Activated naive CD4-positive, alpha-beta T cell (primary cell): ENCODE data around the gene IGF2.
A peak's percentile ranks its signal among the peaks of the same experiment; 100 is the strongest.

Experiments used
- DNase-seq, 4 experiments: peaks; one replicate each; lab custom pipeline; 2025; lab: John Stamatoyannopoulos, UW

IGF2 gene

DNA sequence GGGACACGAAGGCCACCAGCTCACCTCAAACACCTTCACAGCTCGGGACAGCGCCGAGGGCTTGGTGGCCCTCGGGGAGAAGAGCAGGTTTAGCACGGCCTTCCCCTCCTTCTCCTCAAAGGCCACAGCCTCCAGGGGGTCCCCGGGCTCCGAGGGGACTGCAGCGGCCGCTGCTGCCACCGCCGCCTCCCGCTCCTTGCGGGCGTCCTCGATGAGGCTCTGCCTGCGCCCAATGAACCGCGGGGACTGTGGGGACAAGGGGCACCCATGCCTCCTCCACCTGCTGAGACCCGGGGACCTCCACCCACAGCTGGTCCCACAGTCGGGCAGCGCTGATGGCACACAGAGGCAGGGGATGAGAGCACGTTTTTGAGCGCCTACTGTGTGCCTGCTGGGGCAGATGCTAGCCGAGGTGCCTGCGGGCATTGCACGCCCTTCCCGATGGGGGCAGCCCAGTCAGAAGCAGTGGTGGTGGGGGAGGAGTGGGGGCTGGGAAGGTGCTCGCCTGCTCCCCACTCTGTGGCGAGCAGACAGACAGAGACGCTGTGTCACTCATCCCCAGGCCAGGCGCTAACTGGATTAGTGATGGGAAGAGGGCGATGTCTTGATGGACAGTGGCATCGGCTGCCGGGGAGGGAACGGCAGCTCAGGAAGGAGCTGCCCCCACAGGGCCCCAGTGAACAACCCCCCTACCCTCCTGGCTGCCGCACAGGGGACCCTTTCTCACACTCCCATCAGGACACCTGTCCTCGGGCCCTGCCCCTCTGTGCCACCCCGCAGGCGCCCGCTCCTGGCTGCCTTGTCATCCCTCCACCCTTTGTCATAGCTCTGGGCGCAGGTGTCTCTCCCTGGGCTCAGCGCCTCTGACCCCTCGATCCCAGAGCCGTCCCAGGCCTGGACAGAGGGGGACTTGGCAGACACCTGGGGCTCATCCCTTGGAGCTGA is 30.7 kb upstream of the IGF2 start:
- no peak for DNase-seq

DNA sequence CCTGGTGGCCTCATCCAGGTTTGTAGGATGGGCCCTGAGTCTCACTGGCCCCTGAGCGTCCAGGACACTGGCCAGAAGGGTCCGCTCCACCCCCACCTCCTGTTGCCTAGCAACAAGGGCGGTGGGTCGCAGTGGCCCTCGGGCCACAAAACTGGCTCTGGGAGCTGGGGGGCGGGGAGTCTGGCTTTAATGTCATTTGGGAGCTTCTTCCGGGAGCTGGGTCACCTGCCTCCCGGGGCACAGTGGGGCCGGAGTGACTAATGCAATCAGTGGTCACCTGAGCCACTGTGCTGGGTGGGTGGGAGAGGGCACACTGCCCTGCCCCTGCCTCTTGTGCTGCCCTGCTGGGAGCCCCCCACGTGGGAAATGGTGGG is 29.8 kb upstream of the IGF2 start:
- no peak for DNase-seq

DNA sequence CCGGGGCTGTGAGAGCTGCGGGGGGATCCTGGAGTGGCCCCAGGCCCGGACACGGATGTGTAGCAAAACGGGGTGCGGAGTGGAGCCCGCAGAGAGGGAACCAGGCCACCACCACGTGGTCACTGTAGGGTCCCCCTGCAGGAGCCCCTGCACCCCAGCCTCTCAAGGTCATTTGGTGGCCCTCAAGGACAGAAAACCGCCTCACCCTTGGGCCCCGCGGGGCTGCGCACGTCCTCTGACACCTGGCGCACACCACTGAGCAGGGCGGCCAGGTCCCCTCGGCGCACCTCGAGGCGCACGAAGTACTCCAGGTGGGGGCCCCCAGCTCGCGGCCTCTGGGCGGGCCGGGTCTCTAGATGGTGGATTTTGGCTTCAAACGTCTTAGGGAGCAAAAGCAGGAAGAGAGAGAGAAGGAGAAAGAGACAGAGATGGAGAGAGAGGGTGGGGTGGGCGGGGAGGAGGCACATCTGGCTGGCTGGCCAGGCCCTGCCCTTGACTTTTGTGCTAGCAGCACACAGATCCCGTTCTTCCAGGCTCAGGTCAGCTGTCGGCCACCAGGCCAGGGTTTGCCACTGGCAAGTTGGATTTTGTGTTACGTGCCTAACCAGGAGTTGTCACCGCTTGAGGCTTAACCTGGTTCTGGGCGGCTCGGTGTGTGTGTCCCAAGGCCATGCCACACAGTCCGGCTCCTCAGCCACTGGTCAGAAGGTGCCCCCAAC is 29.3 kb upstream of the IGF2 start:
- no peak for DNase-seq

DNA sequence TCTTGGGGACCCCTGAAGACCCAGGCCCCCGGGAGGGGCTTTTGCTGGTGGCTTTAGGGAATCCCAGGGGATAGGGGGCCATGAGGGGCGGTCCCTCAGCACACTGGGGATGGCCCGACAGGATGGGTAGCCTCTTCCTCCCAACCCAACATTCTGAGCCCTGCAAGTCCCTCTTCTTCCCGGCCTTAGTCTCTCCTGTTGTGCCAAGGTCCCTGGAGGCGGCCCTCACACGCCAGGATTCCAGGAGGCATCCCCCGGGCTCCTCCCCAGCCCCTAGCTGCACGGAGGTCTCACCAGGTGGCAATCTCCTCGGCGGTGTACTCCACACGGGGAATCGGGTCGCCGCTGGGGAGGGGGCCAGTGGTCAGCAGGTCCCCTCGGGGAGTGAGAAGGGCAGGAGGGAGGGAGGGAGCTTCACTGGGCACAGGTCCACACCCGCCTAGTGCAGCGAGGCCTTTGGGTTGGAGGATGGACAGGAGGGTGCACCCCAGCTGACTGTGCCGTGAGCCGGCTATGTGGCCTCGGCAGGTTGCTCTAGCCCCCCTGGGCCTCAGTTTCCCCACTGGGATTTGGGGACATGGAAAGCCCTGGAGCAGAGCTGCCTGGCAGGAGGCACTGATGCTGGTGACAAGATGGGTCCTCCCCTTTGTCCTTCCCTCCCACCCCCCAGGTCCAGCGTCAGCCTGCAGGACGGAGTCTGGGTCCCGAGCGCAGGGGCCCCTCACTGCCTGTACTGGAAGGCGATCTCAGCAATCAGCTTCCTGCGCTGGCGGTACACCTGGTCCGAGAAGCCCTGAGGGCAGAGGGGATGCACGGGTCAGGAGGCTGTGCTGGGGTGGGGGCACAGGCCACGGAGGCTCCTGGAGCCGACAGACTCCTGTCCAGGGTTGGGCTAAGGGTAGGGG is 28.2 kb upstream of the IGF2 start:
- DNase-seq: no peak

DNA sequence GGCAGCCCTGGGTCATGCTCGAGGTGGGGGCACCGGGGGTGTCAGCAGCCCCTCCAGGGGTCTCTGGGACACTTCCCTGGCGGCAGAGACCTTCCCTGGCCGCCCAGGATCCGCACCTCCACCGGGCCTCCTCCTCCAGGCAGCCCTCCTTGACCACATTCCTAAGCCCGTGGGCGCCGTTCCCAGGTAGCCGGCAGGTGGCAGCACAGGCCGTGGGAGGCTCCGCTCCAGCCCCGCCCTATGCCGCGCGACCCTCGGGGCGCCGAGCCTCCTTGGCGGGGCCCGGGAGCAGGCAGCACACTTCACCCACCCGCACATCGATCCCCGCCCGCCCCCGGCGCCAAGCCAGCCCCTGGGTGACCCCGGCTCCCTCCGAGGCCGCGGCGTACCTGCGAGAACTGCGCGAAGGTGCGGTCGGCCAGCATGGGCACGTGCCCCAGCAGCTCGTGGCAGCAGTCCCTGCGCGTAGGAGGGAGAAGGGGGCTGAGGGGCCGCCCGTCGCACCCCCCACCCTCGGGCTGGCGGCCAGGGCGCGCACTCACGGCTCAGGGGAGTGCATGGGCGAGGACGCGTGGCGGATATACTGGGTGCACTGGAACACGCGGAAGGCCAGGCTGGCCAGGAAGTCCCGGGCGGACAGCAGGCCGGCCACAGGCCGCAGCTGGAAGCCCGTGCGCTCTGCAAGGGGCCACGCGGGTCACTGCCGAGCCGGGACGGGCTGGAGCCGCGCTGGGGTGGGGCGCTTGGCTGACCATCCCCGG is 27.1 kb upstream of the IGF2 start:
- DNase-seq: peak in 1 of 4 experiments; percentile 37

DNA sequence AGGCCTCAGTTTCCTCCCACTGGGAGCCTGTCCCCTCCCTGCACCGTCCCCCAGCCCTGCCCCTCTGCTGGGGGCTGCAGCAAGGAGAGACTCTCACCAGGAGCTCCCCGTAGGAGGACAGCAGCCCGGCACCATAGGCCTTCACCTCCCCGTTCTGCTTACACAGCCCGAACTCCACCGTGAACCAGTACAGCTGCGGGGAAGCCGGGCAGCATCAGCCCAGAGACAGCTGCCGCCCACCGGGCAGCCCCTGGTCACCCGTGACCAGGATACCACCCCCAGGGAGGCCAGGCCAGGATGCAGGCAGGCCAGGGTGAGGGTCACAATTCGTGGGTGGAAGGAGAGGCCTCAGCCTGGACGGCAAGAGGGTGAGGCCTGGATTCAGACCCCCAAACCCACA is 26.4 kb upstream of the IGF2 start:
- DNase-seq: no peak

DNA sequence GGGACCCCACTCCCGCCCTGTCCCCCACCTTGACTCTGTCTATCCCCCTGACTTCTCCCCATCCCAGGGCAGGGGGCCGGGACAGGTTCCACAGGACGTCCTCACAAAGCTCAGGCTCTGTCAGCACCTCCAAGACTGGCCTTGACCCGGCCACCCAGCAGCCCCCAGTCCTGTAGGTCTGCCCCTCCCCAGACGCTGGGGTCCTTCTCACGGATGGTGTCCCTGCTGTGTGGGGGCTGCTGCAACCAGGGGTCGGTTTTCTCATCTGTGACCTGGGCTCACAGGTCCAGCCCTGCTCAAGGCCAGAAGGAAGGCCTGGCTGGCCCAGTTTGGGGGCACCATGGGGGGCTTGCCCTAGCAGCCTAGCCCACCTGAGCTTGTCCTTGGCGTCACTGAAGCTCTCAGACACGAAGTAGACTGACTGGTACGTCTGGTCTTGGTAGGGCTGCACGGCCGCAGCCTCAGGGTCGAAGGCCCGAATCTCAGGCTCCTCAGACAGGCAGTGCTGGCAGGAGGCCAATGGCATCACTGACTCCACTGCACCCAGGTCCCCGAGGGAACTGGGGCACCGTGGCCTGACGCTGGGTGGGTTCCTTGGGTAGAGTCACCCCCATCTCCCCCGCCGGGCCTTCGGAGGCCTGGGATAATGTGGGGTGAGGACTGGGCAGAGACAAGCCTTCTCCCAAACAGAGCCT is 25.8 kb upstream of the IGF2 start:
- no peak for DNase-seq

DNA sequence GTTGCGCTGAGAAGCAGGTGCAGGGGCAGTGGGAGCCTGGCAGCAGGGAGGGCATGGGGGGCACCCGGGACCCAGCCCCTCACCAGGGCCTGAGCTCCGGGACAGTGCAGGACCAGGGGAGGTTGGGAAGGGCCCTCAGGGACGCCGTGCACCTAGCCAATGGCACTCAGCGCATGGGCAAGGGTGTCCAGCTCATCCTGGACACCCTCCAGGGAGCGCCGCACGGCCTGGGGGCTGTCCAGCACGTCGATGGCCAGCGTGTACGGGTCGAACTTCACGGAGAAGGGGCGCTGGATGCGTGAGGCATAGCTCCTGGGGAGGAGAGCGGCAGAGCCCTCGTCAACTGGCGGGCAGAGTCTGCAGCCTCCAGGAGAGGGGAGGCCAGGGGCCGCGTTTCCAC is 24.9 kb upstream of the IGF2 start:
- DNase-seq: no peak

DNA sequence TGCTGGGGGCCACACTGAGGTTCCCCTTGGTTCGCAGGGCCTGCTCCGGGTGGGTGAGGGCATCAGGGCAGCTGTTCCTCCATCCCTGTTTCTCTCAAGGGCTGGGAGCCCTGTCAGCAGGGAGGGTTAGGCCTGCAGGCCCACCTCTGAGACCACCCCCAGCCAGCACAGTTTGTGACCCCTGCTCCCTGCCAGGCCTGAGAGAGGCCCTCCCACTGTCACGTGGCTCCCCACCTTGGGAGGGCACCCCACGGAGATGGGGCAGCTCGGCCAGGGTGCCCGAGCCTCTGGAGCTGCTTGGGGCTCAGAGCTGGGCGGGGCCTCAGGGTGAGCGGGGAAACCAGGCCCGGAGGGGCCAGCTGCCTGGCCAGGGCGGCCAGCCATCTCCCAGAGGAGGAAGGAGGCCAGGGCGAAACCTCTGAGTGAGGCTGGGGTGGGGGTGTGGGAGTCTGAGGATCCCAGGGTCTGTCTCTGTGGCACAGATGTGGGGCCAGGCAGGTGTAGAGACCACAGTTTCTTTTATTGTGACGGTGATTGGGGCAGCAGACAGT is 24.3 kb upstream of the IGF2 start:
- DNase-seq: no peak

DNA sequence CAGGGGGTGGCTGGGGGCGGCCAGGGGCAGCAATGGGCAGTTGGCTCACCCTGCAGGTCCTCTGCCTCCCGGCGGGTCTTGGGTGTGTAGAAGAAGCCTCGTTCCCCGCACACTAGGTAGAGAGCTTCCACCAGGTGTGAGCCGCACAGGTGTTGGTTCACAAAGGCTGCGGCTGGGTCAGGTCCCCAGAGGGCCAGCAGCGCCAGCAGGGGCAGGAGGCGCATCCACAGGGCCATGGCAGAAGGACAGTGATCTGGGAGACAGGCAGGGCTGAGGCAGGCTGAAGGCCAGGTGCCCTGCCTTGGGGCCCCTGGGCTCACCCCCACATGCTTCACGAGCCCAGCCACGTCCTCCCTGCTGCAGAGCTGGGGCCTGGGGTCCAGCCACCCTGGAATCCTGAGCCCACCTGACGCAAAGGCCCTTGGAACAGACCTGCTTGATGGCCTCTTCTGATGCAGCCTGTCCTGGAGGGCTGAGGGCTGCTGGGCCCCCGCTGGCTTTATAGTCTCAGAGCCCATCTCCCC is 21.6 kb upstream of the IGF2 start, which contains the start of gene INS:
Gene INS, minus strand, starts transcription at position 474 of the 524 bp plus-strand sequence. Its CDS starts 238 bp downstream, at position 236.
- DNase-seq: no peak

DNA sequence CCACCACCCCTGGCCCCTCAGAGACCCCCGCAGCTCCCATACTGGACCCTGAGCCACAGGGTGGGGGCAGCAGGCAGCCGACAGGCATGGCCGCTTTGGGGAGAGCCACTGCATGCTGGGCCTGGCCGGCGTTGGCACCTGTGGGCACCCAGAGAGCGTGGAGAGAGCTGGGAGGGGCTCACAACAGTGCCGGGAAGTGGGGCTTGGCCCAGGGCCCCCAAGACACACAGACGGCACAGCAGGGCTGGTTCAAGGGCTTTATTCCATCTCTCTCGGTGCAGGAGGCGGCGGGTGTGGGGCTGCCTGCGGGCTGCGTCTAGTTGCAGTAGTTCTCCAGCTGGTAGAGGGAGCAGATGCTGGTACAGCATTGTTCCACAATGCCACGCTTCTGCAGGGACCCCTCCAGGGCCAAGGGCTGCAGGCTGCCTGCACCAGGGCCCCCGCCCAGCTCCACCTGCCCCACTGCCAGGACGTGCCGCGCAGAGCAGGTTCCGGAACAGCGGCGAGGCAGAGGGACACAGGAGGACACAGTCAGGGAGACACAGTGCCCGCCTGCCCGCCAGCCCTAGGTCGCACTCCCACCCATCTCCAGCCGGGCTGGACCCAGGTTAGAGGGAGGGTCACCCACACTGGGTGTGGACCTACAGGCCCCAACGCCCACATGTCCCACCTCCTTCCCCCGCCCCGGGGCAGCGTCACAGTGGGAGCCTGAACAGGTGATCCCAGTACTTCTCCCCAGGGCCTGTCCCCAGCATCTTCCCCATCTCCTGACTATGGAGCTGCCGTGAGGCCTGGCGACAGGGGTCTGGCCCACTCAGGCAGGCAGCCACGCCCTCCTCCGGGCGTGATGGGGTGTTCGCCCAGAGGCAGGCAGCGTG is 20.6 kb upstream of the IGF2 start:
- DNase-seq: no peak

DNA sequence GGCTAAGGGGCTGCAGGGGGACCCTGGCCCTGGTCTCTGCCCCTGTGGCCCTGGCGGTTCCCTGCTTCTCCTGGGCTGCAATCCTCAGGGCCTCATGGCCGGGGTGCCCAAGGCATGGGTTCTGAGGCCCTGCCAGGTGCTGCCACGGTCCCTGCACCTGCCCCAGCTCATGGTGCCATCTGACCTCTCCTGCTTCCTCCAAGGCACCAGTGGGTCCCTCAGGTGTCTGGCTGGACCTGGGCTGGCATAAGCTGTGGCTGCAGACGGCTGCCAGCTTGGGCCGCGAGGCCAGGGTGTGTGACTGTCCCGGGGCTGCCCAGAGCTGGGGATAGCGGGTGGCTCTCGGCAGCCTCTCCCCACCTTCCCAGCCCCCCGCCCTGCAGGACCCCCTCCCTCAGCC is 19.8 kb upstream of the IGF2 start:
- DNase-seq: no peak

DNA sequence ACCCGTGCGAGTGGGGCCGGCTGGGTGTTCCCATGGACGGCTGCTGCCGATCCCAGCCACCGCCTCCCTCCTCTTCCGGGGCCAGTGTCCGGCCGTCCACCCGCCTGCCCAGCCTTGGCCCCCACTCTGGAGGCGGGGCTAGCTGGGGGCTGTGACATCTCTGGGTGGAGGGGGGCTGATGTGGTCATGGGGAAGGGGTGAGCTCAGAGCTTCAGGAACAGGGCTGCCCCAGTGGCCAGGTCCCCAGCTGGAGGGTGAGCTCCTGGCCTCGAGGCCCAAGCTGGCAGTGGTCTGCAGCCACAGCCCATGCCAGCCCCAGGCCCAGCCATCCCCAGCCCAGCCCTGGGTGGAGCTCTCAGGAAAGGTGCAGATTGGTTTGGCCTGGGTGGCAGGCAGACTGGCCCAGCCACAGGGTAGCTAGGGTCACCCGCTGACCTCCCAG is 19.1 kb upstream of the IGF2 start:
- DNase-seq: no peak

DNA sequence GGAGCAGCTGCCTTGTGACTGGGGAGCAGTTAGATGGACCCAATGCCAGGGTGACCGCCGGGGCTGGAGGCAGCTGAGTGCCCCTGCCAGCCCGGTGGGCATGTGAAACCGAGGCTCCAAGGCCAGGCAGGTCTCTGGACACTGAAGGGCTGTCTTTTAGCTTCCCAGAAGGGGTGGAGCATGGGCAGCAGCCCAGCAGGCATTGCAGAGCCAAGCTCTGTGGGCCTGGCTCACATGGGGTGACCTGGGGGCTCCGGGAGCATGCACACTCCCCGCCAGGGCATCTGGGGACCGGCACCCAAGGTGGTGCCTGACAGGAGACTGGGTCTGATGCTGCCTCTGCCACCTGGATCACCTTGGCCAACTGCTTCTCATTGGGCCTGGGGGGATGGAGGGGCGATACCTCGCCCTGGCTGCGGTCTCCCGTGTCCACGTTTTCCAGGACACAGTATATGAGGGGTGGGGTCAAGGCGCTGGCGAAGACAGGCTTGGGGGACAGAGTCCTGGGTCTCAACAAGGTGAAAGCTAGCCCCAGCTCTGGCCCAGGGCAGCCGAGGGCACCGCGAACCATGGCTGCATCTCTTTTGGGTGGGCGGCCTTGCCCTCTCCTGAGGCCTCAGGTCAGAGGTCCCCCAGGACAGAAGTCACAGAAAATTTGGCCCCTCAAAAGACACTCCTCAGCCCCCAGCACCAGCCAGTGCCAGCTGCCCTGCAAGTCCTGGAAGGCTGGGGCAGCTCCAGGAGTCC is 18.3 kb upstream of the IGF2 start:
- no peak for DNase-seq

DNA sequence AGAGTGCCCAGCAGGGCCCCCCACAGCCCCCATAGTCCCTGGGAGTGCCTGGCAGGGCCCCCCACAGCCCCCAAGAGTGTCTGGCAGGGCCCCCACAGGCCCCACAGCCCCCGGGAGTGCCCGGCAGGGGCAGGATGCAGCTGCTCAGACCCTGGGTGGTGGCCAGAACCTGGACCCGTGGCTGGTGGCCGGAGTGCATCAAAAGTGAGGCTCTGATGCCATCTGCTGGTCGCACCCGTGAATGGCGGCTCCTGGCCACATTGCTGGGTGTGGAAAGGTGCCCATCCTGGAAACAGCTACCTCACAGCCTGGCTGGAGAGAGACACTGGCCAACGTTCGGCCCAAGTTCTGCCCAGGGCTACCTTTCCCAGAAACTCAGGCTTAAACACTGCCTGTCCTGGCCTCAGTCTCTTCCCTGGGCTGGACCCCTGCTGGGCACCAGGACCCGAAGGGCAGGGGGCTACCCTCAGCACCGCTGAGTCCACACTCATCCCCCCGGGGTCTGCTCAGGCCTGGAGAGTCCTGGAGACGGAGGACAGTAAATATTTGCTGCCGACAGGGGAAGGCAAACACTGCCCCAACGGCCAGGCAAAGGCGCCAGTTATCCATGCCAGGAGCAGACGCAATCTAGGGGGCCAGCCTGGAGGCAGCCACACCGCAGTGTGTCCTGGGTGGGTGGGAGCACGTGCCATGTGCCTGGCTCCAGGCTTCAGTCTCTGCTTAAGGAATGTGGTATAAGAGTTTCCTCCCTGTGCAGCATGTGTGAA is 17.4 kb upstream of the IGF2 start:
- DNase-seq: peak in 3 of 4 experiments; percentile 11 to 34 (median 32)

DNA sequence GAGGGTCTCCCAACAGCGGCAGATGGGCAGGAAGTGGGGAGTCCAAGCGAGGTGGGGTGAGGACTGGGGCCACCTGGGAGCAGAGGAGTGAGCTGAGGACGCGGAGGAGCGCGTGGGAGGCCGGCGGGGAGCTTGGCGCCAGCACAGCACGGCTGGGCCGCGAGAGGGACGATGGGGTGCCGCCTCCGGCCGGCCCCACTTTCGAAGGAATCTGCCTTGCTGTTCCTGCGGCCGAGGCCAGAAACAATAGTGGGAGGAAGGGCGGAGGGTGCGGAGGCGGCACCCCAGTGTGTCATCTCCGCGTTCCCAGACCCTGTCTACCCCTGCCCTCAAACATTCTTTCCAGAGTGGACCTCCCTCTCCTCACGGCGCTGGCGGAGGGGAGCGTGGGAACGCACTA is 16.3 kb upstream of the IGF2 start:
- no peak for DNase-seq

DNA sequence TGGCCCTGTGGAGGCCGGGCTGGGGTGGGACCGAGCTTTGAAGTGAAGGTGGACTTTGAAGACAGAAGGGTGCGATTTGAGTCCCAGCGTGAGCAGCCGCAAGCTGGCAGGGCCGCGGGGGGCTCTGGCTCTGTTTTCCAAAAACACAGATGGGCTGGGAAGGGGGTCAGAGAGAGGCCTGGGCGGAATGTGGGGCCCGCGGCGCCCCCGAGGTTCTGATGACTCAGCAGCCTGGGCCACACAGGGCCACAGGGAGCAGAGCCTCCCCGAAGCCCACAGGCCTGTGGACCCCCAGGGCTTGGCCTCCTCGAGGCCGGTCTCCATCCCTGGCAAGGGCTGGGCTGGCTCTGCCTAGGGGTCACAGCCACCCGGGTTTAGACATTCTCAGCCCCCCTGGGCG is 15.7 kb upstream of the IGF2 start:
- no peak for DNase-seq

DNA sequence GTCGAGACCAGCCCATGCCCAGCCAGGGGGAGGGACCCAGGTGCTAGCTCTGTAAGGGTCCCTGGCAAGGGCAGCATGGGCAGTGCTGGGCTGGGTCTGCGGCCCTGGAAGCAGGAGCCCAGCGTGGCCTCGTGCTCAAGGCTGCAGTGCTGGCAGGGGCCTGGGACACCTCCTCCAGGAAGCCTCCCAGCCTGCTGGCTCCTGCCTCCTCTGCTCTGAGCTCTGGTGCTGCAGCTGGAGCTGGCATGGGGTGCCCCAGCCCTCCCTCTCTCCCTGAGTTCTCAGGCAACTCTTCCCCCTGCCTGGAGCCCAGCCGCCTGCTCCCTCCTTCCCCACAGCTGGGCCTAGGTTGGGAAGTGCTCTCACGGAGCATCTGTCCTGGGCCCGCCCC is 15.0 kb upstream of the IGF2 start:
- no peak for DNase-seq
